H9 (cell line): ENCODE measurements around the gene PSMD1. TPM values are rescaled to one million over a fixed set of nuclear protein-coding genes. Genes with fewer than 3 reads are reported as not detected.

Source experiments
- DNase-seq: peaks from one replicate; pipeline ENCODE4 v3.0.0-alpha.2; 2017
- H2AFZ ChIP-seq: one replicate; pipeline ENCODE4 v1.6.1; 2013; ENCODE audit warnings: mild to moderate bottlenecking, low read length, control low read depth, moderate library complexity
- H2AK5ac ChIP-seq: 2 replicates; pipeline ENCODE4 v1.6.1; 2013; ENCODE audit warnings: low read length, control low read depth, mixed read lengths; ENCODE audit not compliant: insufficient read length
- H2BK120ac ChIP-seq: one replicate; pipeline ENCODE4 v1.6.1; 2013; ENCODE audit warnings: low read depth, mild to moderate bottlenecking, low read length, control low read depth, inconsistent platforms; ENCODE audit not compliant: poor library complexity, severe bottlenecking
- H2BK12ac ChIP-seq: 2 replicates; pipeline ENCODE4 v1.6.1; 2013; ENCODE audit warnings: low read length, control low read depth, mixed read lengths, low read depth; ENCODE audit not compliant: insufficient read length
- H2BK15ac ChIP-seq: 2 replicates; pipeline ENCODE4 v1.6.1; 2013; ENCODE audit warnings: low read depth, low read length, control low read depth
- H2BK20ac ChIP-seq: one replicate; pipeline ENCODE4 v1.6.1; 2013; ENCODE audit warnings: low read depth, mild to moderate bottlenecking, low read length, control low read depth, inconsistent platforms; ENCODE audit not compliant: poor library complexity, severe bottlenecking
- H2BK5ac ChIP-seq: 2 replicates; pipeline ENCODE4 v1.6.1; 2013; ENCODE audit warnings: low read length, control low read depth, mixed read lengths; ENCODE audit not compliant: insufficient read length
- H3K14ac ChIP-seq: 2 replicates; pipeline ENCODE4 v1.6.1; 2013; ENCODE audit warnings: low read length, control low read depth; ENCODE audit not compliant: insufficient read depth
- H3K18ac ChIP-seq: 2 replicates; pipeline ENCODE4 v1.6.1; 2013; ENCODE audit warnings: low read depth, mild to moderate bottlenecking, mixed read lengths, low read length, control low read depth; ENCODE audit not compliant: insufficient read length
- H3K23ac ChIP-seq: 2 replicates; pipeline ENCODE4 v1.6.1; 2013; ENCODE audit warnings: low read length, control low read depth, mixed read lengths, low read depth; ENCODE audit not compliant: insufficient read length
- H3K23me2 ChIP-seq: 2 replicates; pipeline ENCODE4 v1.6.1; 2013; ENCODE audit warnings: low read depth, mild to moderate bottlenecking, mixed read lengths, low read length, control low read depth; ENCODE audit not compliant: insufficient read length, poor library complexity, severe bottlenecking
- H3K27ac ChIP-seq: 2 replicates; pipeline ENCODE4 v1.5.1; 2013; ENCODE audit warnings: low read length, control low read depth, mixed read lengths, low read depth; ENCODE audit not compliant: insufficient read length
- H3K27me3 ChIP-seq: 2 replicates; pipeline ENCODE4 v1.6.1; 2013; ENCODE audit warnings: low read length, control low read depth, inconsistent platforms; ENCODE audit not compliant: insufficient read depth
- H3K4ac ChIP-seq: 2 replicates; pipeline ENCODE4 v1.6.1; 2013; ENCODE audit warnings: low read depth, mild to moderate bottlenecking, control low read depth, inconsistent platforms, low read length, moderate library complexity
- H3K4me1 ChIP-seq: 2 replicates; pipeline ENCODE4 v1.6.1; 2013; ENCODE audit warnings: low read length, control low read depth, inconsistent platforms; ENCODE audit not compliant: insufficient read depth
- H3K4me2 ChIP-seq: 2 replicates; pipeline ENCODE4 v1.6.1; 2013; ENCODE audit warnings: low read length, control low read depth, mixed read lengths; ENCODE audit not compliant: insufficient read length, insufficient read depth
- H3K56ac ChIP-seq: 2 replicates; pipeline ENCODE4 v1.6.1; 2013; ENCODE audit warnings: low read depth, mild to moderate bottlenecking, mixed read lengths, low read length, control low read depth; ENCODE audit not compliant: insufficient read length
- H3K79me1 ChIP-seq: 2 replicates; pipeline ENCODE4 v1.6.1; 2013; ENCODE audit warnings: low read depth, mild to moderate bottlenecking, moderate library complexity, low read length, control low read depth, inconsistent platforms; ENCODE audit not compliant: insufficient read depth, poor library complexity, severe bottlenecking
- H3K79me2 ChIP-seq: 2 replicates; pipeline ENCODE4 v1.6.1; 2013; ENCODE audit warnings: low read length, control low read depth, inconsistent platforms; ENCODE audit not compliant: insufficient read depth
- H3K9ac ChIP-seq: 2 replicates; pipeline ENCODE4 v1.6.1; 2013; ENCODE audit warnings: low read length, control low read depth, mixed read lengths; ENCODE audit not compliant: insufficient read length; ENCODE audit errors: extremely low read depth
- H3K9me3 ChIP-seq: one replicate; pipeline ENCODE4 v1.6.1; 2013; ENCODE audit warnings: low read depth, low read length, inconsistent platforms; ENCODE audit not compliant: control insufficient read depth
- H3T11ph ChIP-seq: one replicate; pipeline ENCODE4 v1.6.1; 2013; ENCODE audit warnings: mild to moderate bottlenecking, low read length, control low read depth, inconsistent platforms
- H4K20me1 ChIP-seq: one replicate; pipeline ENCODE4 v1.6.1; 2013; ENCODE audit not compliant: control insufficient read depth, insufficient read length, insufficient read depth
- H4K5ac ChIP-seq: 2 replicates; pipeline ENCODE4 v1.6.1; 2013; ENCODE audit warnings: low read depth, mild to moderate bottlenecking, mixed read lengths, low read length, control low read depth; ENCODE audit not compliant: insufficient read length
- H4K8ac ChIP-seq: replicated peaks from 2 replicates; pipeline ENCODE4 v1.6.1; 2013; ENCODE audit warnings: low read length, control low read depth, mixed read lengths, low read depth; ENCODE audit not compliant: insufficient read length
- H4K91ac ChIP-seq: 2 replicates; pipeline ENCODE4 v1.6.1; 2013; ENCODE audit warnings: low read depth, mild to moderate bottlenecking, moderate library complexity, mixed read lengths, low read length, control low read depth; ENCODE audit not compliant: insufficient read length
- H3K27ac Mint-ChIP-seq, 3 experiments: 2 replicates in 2 of 3; 3 replicates in 1 of 3; pipeline ENCODE4 v1.8.0; 2020 to 2021; ENCODE audit warnings: mixed read lengths in 3 of 3, mild to moderate bottlenecking in 1 of 3, moderate library complexity in 1 of 3
- H3K27me3 Mint-ChIP-seq: 2 replicates; pipeline ENCODE4 v1.8.0; 2021; ENCODE audit warnings: low read depth, mild to moderate bottlenecking, moderate library complexity, mixed read lengths
- H3K36me3 Mint-ChIP-seq, 3 experiments: 2 replicates in 2 of 3; 3 replicates in 1 of 3; pipeline ENCODE4 v1.8.0; 2020 to 2021; ENCODE audit warnings: low read depth in 3 of 3, mixed read lengths in 3 of 3; ENCODE audit not compliant: insufficient read depth in 1 of 3
- H3K4me1 Mint-ChIP-seq, 2 experiments: 2 replicates each; pipeline ENCODE4 v1.8.0; 2020; ENCODE audit warnings: mixed read lengths in 2 of 2
- H3K4me3 Mint-ChIP-seq, 2 experiments: 2 replicates in 1 of 2; 3 replicates in 1 of 2; pipeline ENCODE4 v1.8.0; 2020 to 2021; ENCODE audit warnings: mild to moderate bottlenecking in 2 of 2, mixed read lengths in 2 of 2, moderate library complexity in 1 of 2
- H3K9me3 Mint-ChIP-seq, 2 experiments: 2 replicates in 1 of 2; 3 replicates in 1 of 2; pipeline ENCODE4 v1.8.0; 2020; ENCODE audit warnings: mild to moderate bottlenecking in 2 of 2, mixed read lengths in 2 of 2, moderate library complexity in 1 of 2
- WGBS: extraction: QIAGEN DNeasy Blood & Tissue Kit; methylation state at CpG from one replicate; pipeline ENCODE4 v1.1.7; 2013; ENCODE audit warnings: missing lambda C conversion rate, low lambda C conversion rate, mixed read lengths; ENCODE audit not compliant: insufficient read length; ENCODE audit errors: extremely low coverage; 5-methylcytosine and 5-hydroxymethylcytosine counted together
- total RNA-seq: library from RNA; stranded (reverse); gene quantifications from 2 replicates; pipeline ENCODE4 v1.2.1, GENCODE V29; 2021
- TF ChIP-seq, protein P1 (sequence below): fragments of 200-600 bp; sonication (generic); conservative IDR thresholded peaks from 3 replicates; pipeline ENCODE4 v1.8.0; 2021; ENCODE audit warnings: antibody characterized with exemption, mild to moderate bottlenecking

PSMD1 gene
- total RNA-seq, 1 experiment from 2014 or later = 166 TPM

DNA sequence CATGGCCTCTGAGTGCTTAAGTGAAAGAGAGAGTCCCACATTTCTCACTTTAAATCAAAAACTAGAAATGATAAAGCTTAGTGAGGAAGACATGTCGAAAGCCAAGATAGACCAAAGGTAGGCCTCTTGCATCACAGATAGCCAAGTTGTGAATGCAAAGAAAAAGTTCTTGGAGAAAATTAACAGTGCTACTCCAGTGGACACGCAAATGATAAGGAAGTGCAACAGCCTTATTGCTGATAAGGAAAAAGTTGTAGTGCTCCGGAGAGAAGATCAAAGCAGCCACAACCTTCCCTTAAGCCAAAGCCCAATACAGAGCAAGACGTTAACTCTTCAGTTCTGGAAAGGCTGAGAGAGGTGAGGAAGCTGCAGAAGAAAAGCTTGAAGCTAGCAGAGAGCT is 32.1 kb downstream of the PSMD1 start:
- Histone ChIP-seq H2AK5ac (no peak overlapping the region), H3K9ac (no peak overlapping the region), H4K91ac (no peak overlapping the region), H2BK20ac (no peak overlapping the region), H2BK15ac (no peak overlapping the region), H4K20me1 (no peaks in the 10 kb centered on the region), H3K9me3 (no peaks in the 10 kb centered on the region), H3K4me2 (no peak overlapping the region), H3K4me1 (no peaks in the 10 kb centered on the region), H3K14ac (no peak overlapping the region), H2AFZ (no peak overlapping the region), H3K27ac (no peak overlapping the region), H2BK12ac (no peak overlapping the region), H3K18ac (no peak overlapping the region), H3T11ph (no peak overlapping the region), H3K23me2 (no peaks in the 10 kb centered on the region), H3K4ac (no peak overlapping the region), H2BK120ac (no peak overlapping the region), H3K23ac (no peak overlapping the region), H2BK5ac (no peak overlapping the region), H3K56ac (no peak overlapping the region), H3K79me1 (no peaks in the 10 kb centered on the region), H4K5ac (no peak overlapping the region), H4K8ac (no peak overlapping the region), H3K27me3 (no peaks in the 10 kb centered on the region), H3K79me2 (no peaks in the 10 kb centered on the region)
- no CpG with 5 or more reads among the region's 4 CpGs for WGBS
- Mint-ChIP-seq H3K4me3 (no peak overlapping the region), H3K27me3 (no peaks in the 10 kb centered on the region), H3K9me3 (no peaks in the 10 kb centered on the region), H3K36me3 (peaks cover 43 to 83% (median 57%) of the 10 kb centered on the region in 3 experiments; a peak in 6 of 7 replicates), H3K4me1 (no peaks in the 10 kb centered on the region), H3K27ac (no peak overlapping the region)
- TF ChIP-seq, protein P1, sequence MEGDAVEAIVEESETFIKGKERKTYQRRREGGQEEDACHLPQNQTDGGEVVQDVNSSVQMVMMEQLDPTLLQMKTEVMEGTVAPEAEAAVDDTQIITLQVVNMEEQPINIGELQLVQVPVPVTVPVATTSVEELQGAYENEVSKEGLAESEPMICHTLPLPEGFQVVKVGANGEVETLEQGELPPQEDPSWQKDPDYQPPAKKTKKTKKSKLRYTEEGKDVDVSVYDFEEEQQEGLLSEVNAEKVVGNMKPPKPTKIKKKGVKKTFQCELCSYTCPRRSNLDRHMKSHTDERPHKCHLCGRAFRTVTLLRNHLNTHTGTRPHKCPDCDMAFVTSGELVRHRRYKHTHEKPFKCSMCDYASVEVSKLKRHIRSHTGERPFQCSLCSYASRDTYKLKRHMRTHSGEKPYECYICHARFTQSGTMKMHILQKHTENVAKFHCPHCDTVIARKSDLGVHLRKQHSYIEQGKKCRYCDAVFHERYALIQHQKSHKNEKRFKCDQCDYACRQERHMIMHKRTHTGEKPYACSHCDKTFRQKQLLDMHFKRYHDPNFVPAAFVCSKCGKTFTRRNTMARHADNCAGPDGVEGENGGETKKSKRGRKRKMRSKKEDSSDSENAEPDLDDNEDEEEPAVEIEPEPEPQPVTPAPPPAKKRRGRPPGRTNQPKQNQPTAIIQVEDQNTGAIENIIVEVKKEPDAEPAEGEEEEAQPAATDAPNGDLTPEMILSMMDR = no peak
- DNase-seq = no peak
